H1 (cell line): Measurements from ENCODE around the gene AHI1. TPM values are rescaled to one million over a fixed set of nuclear protein-coding genes. Genes with fewer than 3 reads are reported as not detected.

Experiments used
- CTCF ChIA-PET: fragments of 300-600 bp; sonication (Branson Sonifier 250); formaldehyde crosslinking; loops from one replicate; lab custom pipeline; 2021; ENCODE audit not compliant: partially characterized antibody; lab: Charles Lee
- POLR2A ChIA-PET: fragments of 300-600 bp; sonication (Branson Sonifier 250); formaldehyde crosslinking; loops from one replicate; lab custom pipeline; 2021; ENCODE audit warnings: inconsistent platforms; ENCODE audit not compliant: partially characterized antibody; lab: Charles Lee
- DNase-seq, 2 experiments: peaks; one replicate each; pipeline versions ENCODE4 v3.0.0 to v3.0.0-alpha.2; 2010 to 2022; ENCODE audit warnings: low spot score in 2 of 2, low read depth in 1 of 2, mixed read lengths in 1 of 2
- FAIRE-seq: peaks from 2 replicates; lab custom pipeline; 2011; peaks lifted over from hg19 to GRCh38; lab: Jason Lieb, UNC
- H2AFZ ChIP-seq: 2 replicates; pipeline ENCODE4 v1.8.1; 2012; ENCODE audit warnings: low read length, inconsistent platforms
- H2AK5ac ChIP-seq: 2 replicates; pipeline ENCODE4 v1.6.1; 2013; ENCODE audit warnings: low read depth, low read length
- H2BK120ac ChIP-seq: replicated peaks from 2 replicates; pipeline ENCODE3; 2013; ENCODE audit warnings: low read depth, low read length, inconsistent platforms
- H2BK12ac ChIP-seq: 2 replicates; pipeline ENCODE4 v1.6.1; 2013; ENCODE audit warnings: low read depth, low read length
- H2BK15ac ChIP-seq: 2 replicates; pipeline ENCODE4 v1.6.1; 2013; ENCODE audit warnings: low read length
- H2BK20ac ChIP-seq: 2 replicates; pipeline ENCODE4 v1.6.1; 2013; ENCODE audit warnings: low read length
- H2BK5ac ChIP-seq: 2 replicates; pipeline ENCODE4 v1.6.1; 2013; ENCODE audit warnings: low read depth, low read length
- H3K14ac ChIP-seq: 2 replicates; pipeline ENCODE4 v1.6.1; 2013; ENCODE audit warnings: inconsistent platforms; ENCODE audit not compliant: insufficient read length
- H3K18ac ChIP-seq: 2 replicates; pipeline ENCODE4 v1.6.1; 2013; ENCODE audit warnings: low read length; ENCODE audit errors: extremely low read depth
- H3K23ac ChIP-seq: 2 replicates; pipeline ENCODE4 v1.6.1; 2013; ENCODE audit warnings: inconsistent platforms; ENCODE audit not compliant: insufficient read length
- H3K23me2 ChIP-seq: 2 replicates; pipeline ENCODE4 v1.6.1; 2013; ENCODE audit warnings: low read depth, low read length
- H3K27ac ChIP-seq: 2 replicates; pipeline ENCODE4 v1.6.1; 2011; ENCODE audit warnings: low read depth, low read length, inconsistent platforms
- H3K27me3 ChIP-seq, 4 experiments: replicated peaks in 1 of 4; 1 replicate in 1 of 4; 2 replicates in 3 of 4; pipeline versions ENCODE4 v1.6.1 to v1.8.1; 2011 to 2013; ENCODE audit warnings: low read length in 3 of 4, mild to moderate bottlenecking in 3 of 4, inconsistent platforms in 2 of 4, mixed read lengths in 2 of 4, moderate library complexity in 1 of 4; ENCODE audit not compliant: control insufficient read depth in 3 of 4, insufficient read depth in 3 of 4; ENCODE audit errors: extremely low read depth in 1 of 4
- H3K36me3 ChIP-seq, 4 experiments: 2 replicates each; pipeline versions ENCODE4 v1.6.1 to v1.8.1; 2011 to 2013; ENCODE audit warnings: mild to moderate bottlenecking in 4 of 4, low read length in 3 of 4, moderate library complexity in 2 of 4, control low read depth in 1 of 4, inconsistent platforms in 1 of 4; ENCODE audit not compliant: insufficient read depth in 4 of 4, control insufficient read depth in 2 of 4
- H3K4ac ChIP-seq: replicated peaks from 2 replicates; pipeline ENCODE3; 2013; ENCODE audit warnings: low read length, low read depth, mixed read lengths, inconsistent platforms; ENCODE audit not compliant: insufficient read length
- H3K4me1 ChIP-seq, 4 experiments: replicated peaks in 1 of 4; 1 replicate in 1 of 4; 2 replicates in 3 of 4; pipeline versions ENCODE4 v1.6.1 to v1.8.1; 2011 to 2013; ENCODE audit warnings: low read length in 3 of 4, inconsistent platforms in 2 of 4, mixed read lengths in 1 of 4; ENCODE audit not compliant: insufficient read depth in 4 of 4, control insufficient read depth in 3 of 4
- H3K4me2 ChIP-seq, 2 experiments: 2 replicates each; pipeline versions ENCODE4 v1.6.1 to v1.8.1; 2011 to 2013; ENCODE audit warnings: low read depth in 2 of 2, low read length in 2 of 2, control low read depth in 1 of 2, inconsistent platforms in 1 of 2, mild to moderate bottlenecking in 1 of 2; ENCODE audit not compliant: insufficient read depth in 1 of 2
- H3K4me3 ChIP-seq, 4 experiments: fragments of 200-600, 300-600 bp in 1 of 4; sonication (generic), shearing (Covaris generic), sonication (Bioruptor Twin) in 1 of 4; 2 replicates each; pipeline versions ENCODE4 v1.5.1 to v1.8.1; 2011 to 2016; ENCODE audit warnings: low read length in 4 of 4, low read depth in 3 of 4, control low read depth in 2 of 4, inconsistent platforms in 2 of 4, mild to moderate bottlenecking in 2 of 4, mixed read lengths in 1 of 4, moderate library complexity in 1 of 4; ENCODE audit not compliant: insufficient read depth in 2 of 4; ENCODE audit errors: extremely low read depth in 1 of 4
- H3K56ac ChIP-seq: replicated peaks from 2 replicates; pipeline ENCODE3; 2013; ENCODE audit warnings: low read depth, mild to moderate bottlenecking, mixed read lengths, low read length, inconsistent platforms; ENCODE audit not compliant: insufficient read length
- H3K79me1 ChIP-seq: 2 replicates; pipeline ENCODE4 v1.6.1; 2013; ENCODE audit warnings: low read depth, low read length, control low read depth
- H3K79me2 ChIP-seq, 2 experiments: 2 replicates each; pipeline versions ENCODE4 v1.6.1 to v1.8.1; 2012 to 2013; ENCODE audit warnings: low read length in 2 of 2, mild to moderate bottlenecking in 2 of 2, inconsistent platforms in 1 of 2; ENCODE audit not compliant: insufficient read depth in 2 of 2, control insufficient read depth in 1 of 2
- H3K9ac ChIP-seq, 4 experiments: replicated peaks in 1 of 4; 1 replicate in 1 of 4; 2 replicates in 3 of 4; pipeline versions ENCODE4 v1.6.1 to v1.8.1; 2011 to 2013; ENCODE audit warnings: low read depth in 3 of 4, low read length in 3 of 4, control low read depth in 2 of 4, mild to moderate bottlenecking in 2 of 4, moderate library complexity in 2 of 4, inconsistent platforms in 1 of 4; ENCODE audit errors: extremely low read depth in 1 of 4
- H3K9me3 ChIP-seq, 2 experiments: 2 replicates each; pipeline versions ENCODE4 v1.6.1 to v1.8.1; 2012 to 2013; ENCODE audit warnings: mild to moderate bottlenecking in 2 of 2, moderate library complexity in 2 of 2, control low read depth in 1 of 2, inconsistent platforms in 1 of 2, low read depth in 1 of 2, low read length in 1 of 2, mixed read lengths in 1 of 2; ENCODE audit not compliant: insufficient read depth in 2 of 2
- H4K20me1 ChIP-seq, 2 experiments: replicated peaks in 1 of 2; 2 replicates each; pipeline versions ENCODE3 to v1.8.1; 2011 to 2013; ENCODE audit warnings: inconsistent platforms in 2 of 2, low read length in 2 of 2, mild to moderate bottlenecking in 1 of 2; ENCODE audit not compliant: insufficient read depth in 2 of 2, control insufficient read depth in 1 of 2
- H4K5ac ChIP-seq: 2 replicates; pipeline ENCODE4 v1.6.1; 2013; ENCODE audit warnings: low read length, low read depth, mixed read lengths, inconsistent platforms; ENCODE audit not compliant: insufficient read length
- H4K8ac ChIP-seq: 2 replicates; pipeline ENCODE4 v1.8.0; 2013; ENCODE audit warnings: mild to moderate bottlenecking, moderate library complexity, low read length, inconsistent platforms; ENCODE audit not compliant: insufficient read depth; ENCODE audit errors: extremely low read depth
- H4K91ac ChIP-seq: replicated peaks from 2 replicates; pipeline ENCODE3; 2013; ENCODE audit warnings: low read length, mixed read lengths, inconsistent platforms; ENCODE audit not compliant: insufficient read length
- KDM5A ChIP-seq: fragments of 200-600 bp; IDR thresholded peaks from 2 replicates; pipeline ENCODE4 v1.7.1; 2012; ENCODE audit warnings: mild to moderate bottlenecking, low read length, inconsistent platforms, mixed read lengths
- polyA plus RNA-seq, 7 experiments: library from polyadenylated mRNA; depleted of rRNA in 3 of 7; stranded (reverse) in 5 of 7; unstranded in 2 of 7; fragments of >200 nt in 5 of 7; fragments of 200-250 nt in 2 of 7; gene quantifications; 1 replicate in 5 of 7; 2 replicates in 1 of 7; 4 replicates in 1 of 7; pipeline versions ENCODE4 v1.2.1 to v1.2.3, GENCODE V29; 2011 to 2013; ENCODE audit warnings: missing spikeins in 2 of 7, mixed read lengths in 2 of 7
- total RNA-seq: library from RNA; stranded (reverse); fragmentation: NEBNext Ultra II Directional; extraction: Animal tissue kit (Norgen Biotek cat#: 25700); gene quantifications from 2 replicates; pipeline ENCODE4 v1.2.1, GENCODE V29; 2021

The AHI1 gene
- total and polyA plus RNA-seq, 2 of the 8 experiments (the other 6 are each of a cell fraction or from before 2014, with no cell fraction given) = 4.2 to 19.6 TPM

- no peak overlapping the region for H4K8ac ChIP-seq
- H3K79me1 ChIP-seq = no peaks in the 10 kb centered on the region
- H3K27me3 ChIP-seq = no peaks in the 10 kb centered on the region; a peak in 1 of 7 replicates
- H3K27ac ChIP-seq = no peak overlapping the region
- DNase-seq = no peak
- H3K36me3 ChIP-seq = no peaks in the 10 kb centered on the region
- H2BK5ac ChIP-seq = no peak overlapping the region
- H2AFZ ChIP-seq = no peak overlapping the region
- H2BK15ac ChIP-seq = no peak overlapping the region
- no peaks in the 10 kb centered on the region for H3K9me3 ChIP-seq
- no peak overlapping the region for H2AK5ac ChIP-seq
- H3K4me2 ChIP-seq = no peak overlapping the region
- H3K4me1 ChIP-seq = peaks cover 0 to 3% (median 0%) of the 10 kb centered on the region in 4 experiments; a peak in 1 of 7 replicates
- no peak overlapping the region for H3K4me3 ChIP-seq
- no peak overlapping the region for H4K5ac ChIP-seq
- no peak overlapping the region for H3K56ac ChIP-seq
- no peaks in the 10 kb centered on the region for H3K23me2 ChIP-seq
- H4K20me1 ChIP-seq = no peaks in the 10 kb centered on the region
- no peak overlapping the region for H3K4ac ChIP-seq
- no peak overlapping the region for H4K91ac ChIP-seq
- H3K14ac ChIP-seq = no peak overlapping the region
- no peaks in the 10 kb centered on the region for H3K79me2 ChIP-seq
- H2BK12ac ChIP-seq = no peak overlapping the region
- no peak for FAIRE-seq
- no peak overlapping the region for H2BK20ac ChIP-seq
- H3K23ac ChIP-seq = no peak overlapping the region
- H3K18ac ChIP-seq = no peak overlapping the region
- H3K9ac ChIP-seq = no peak overlapping the region
- H2BK120ac ChIP-seq = no peak overlapping the region
- POLR2A ChIA-PET = no interaction called here
- CTCF ChIA-PET = no interaction called here
- no peak for TF ChIP-seq KDM5A
Measured at GRCh38 chr6:135301304-135301703, 196.2 kb downstream of the AHI1 start.
